GM18517 (cell line): ENCODE results near the gene SLC27A3.

ENCODE experiments used
- ATAC-seq: cut with Tn5 transposase; IDR thresholded peaks from one replicate; pipeline ENCODE4 v1.9.1; 2021; ENCODE audit warnings: mild to moderate bottlenecking, moderate library complexity; ENCODE audit not compliant: unreplicated experiment

SLC27A3 gene

GRCh38 chr1:153774780-153775457, at the start of gene SLC27A3:
SLC27A3 (plus strand) TSS chr1:153775407; CDS start chr1:153775498, 91 bp downstream.
- no peak for ATAC-seq

GRCh38 chr1:153727463-153728304, 47.5 kb upstream of the SLC27A3 start, which contains the start of gene INTS3:
INTS3 (plus strand) TSS chr1:153728050; CDS start chr1:153728635, 585 bp downstream.
- peak; percentile 91 for ATAC-seq

- peak; percentile 10 for ATAC-seq
Measured at GRCh38 chr1:153728305-153729066, 46.7 kb upstream of the SLC27A3 start.

GRCh38 chr1:153730468-153730988, 44.7 kb upstream of the SLC27A3 start:
- ATAC-seq = no peak

GRCh38 chr1:153733970-153734369, 41.2 kb upstream of the SLC27A3 start:
- ATAC-seq = no peak

- no peak for ATAC-seq
Measured at GRCh38 chr1:153734396-153735089, 40.7 kb upstream of the SLC27A3 start.

GRCh38 chr1:153735090-153735420, 40.2 kb upstream of the SLC27A3 start:
- no peak for ATAC-seq

GRCh38 chr1:153741986-153742385, 33.2 kb upstream of the SLC27A3 start:
- ATAC-seq = no peak

GRCh38 chr1:153742411-153743142, 32.6 kb upstream of the SLC27A3 start:
- ATAC-seq = peak; percentile 58

GRCh38 chr1:153745417-153745816, 29.8 kb upstream of the SLC27A3 start:
- ATAC-seq = no peak

- ATAC-seq = no peak
Measured at GRCh38 chr1:153746174-153746573, 29.0 kb upstream of the SLC27A3 start.

- no peak for ATAC-seq
Measured at GRCh38 chr1:153748903-153749302, 26.3 kb upstream of the SLC27A3 start.

- ATAC-seq = no peak
Measured at GRCh38 chr1:153749408-153750005, 25.7 kb upstream of the SLC27A3 start.

- ATAC-seq = no peak
Measured at GRCh38 chr1:153750026-153750995, 24.9 kb upstream of the SLC27A3 start.

- ATAC-seq = no peak
Measured at GRCh38 chr1:153752072-153752471, 23.1 kb upstream of the SLC27A3 start.

- no peak for ATAC-seq
Measured at GRCh38 chr1:153752571-153753195, 22.5 kb upstream of the SLC27A3 start.

GRCh38 chr1:153754266-153754665, 20.9 kb upstream of the SLC27A3 start:
- no peak for ATAC-seq

GRCh38 chr1:153760440-153760839, 14.8 kb upstream of the SLC27A3 start:
- no peak for ATAC-seq
